Retina (tissue), 1 donor: ENCODE data around the gene FAM241B.

ENCODE experiments used
- DNase-seq: peaks from one replicate; pipeline ENCODE4 v3.0.0-alpha.2; 2016

FAM241B gene

DNA sequence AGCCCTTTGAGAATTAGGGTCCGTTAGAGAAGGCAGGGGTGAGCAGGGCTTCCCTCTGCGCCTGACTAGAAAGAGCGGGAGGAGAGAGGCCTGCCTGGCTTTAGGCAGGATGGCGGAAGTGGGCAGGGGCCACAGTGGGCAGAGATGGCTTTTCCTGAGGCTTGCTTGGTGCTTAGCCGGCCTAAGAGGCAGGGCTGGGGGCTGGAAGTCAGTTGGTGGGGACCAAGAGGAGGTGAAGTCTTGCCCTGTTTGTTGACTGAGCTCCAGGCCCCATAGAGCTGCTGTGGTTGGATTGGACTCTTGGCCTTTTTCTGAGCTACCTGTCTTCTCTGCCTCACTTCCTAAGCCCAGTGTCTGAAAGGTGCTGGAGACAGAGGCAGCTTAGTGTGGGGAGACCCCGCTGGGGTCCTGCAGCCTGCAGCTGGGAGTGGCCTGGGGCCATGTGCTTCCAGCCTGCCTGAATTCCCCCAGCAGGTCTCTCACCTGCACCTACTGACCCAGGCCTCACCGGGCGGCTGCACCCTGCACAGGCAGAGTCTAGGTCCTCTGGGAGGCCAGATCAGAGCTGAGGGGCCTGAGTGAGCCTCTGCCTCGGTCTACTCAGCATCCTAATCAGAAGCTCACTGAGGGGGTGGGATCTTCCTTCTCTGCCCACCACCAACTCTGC lies 4.8 kb downstream of the FAM241B start:
- no peak for DNase-seq

DNA sequence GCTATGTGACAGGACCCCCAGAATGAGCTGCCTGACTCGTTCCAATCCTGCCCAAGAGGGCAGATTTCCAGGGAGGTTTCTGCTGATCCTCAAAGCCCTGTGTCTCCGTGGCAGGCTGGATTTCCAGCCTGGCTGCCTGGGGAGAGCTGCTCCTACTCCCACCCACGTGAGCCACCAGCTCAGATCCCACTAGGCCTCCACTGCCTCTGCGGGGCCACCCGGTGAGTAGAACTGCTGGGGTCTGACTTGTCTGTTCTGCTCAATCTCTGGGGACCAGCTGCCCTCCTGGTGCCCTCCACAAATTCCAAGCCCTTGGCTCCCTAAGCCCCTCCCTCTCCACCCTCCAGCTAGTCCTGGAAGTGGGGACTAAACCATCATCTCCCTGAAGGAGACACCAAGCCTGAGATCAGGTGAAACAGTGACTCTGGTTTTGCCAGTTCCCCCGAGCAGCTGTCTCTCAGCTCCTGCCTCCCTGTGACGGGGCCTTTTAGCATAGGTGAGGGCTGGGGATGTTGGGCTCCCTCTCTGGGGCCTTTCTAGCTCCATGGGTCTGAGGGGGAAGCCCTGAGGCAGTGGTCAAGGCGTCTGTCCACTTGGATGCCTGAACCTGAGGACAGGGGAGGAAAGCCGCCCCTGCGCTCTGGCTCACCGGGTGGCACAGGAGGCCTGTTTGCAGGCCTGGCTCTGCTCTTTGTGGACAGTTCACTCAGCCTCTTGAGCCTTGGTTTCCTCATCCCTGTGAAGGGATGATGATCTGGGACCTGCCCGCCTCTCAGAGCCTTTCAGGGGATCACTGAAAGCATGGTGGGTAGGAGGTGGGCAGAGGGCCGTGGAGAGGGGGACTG lies 5.6 kb downstream of the FAM241B start:
- DNase-seq, result peak; percentile 4

DNA sequence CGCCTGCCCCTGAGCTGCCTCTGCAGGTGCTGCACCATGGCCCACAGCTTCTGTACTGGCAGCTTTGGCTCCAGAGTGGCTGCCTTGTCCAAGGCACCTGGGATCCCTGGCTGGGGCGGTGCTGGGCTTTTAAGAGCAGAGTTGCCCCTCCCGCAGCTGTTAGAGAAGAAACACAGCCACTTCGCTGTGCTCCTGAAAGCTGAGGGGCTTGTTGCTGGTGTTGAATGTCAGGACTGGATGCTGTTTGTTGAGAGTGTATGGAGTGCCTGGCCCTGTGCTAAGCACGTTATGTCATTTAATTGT lies 6.2 kb downstream of the FAM241B start:
- no peak for DNase-seq

DNA sequence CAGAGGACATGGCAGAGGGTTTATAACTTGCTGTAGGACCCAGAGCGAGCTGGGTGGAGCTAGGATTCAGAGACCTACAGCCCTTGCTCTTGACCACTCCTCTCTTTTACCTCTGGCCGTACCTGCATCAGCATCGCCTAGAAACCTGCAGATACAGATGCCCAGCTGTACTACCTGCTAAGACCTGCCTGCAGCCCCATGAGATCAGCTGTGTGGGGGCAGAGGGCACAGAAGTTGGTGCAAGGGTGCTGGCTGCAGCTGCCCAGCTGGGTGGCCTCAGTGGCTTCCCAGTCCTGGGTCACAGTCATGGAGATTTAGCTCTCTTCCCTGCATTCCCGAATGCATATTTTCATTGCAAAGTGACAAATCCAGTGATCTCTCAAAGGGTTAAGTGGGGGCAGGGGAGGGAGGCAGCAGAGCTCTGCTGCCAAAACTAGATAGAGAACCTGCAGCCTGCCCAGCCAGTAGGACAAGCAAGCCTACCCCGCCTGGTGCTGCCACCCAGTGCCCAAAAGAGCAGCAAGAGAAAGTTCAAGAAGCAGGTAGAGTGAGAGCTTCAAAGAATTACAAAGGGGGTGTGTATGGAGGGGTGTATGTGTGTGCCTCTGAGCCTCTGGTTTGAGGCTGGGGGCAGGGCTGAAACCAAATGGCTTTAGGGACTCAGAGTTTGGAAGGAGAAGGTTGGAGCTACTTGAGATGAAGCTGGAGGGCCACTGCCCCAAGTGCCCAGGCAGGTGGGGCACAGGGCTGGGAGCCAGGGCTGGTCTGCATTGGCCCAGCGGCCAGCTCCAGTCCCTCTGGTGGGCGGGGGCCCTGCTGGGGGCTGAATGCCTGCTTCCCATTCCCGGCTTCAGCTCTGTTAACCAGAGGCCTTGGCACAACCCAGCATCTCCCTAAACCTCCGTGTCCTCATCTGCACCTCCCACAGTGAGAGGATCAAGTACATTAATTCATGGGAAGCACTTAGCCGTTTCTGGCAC lies 6.9 kb downstream of the FAM241B start:
- DNase-seq, result peak; percentile 19

DNA sequence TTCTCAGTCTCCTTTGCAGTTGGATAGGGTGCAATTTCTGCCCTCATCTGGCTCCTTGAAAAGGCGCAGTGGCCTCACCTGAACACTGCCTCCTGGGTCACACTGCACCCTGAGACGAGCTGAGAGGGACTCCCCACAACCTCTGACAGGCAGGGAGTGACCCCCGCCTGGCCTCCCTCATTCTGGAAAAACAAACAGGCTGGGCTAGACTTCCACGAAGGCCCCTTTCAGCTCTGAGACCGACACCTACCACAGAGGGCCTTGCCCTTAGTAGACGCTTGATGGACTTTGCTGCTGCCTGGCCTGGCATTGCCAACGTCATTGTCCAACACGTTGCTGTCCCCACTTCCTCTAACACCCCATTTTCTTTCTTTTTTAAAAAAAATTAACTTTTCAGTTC lies 8.6 kb downstream of the FAM241B start:
- DNase-seq, result peak; percentile 6

DNA sequence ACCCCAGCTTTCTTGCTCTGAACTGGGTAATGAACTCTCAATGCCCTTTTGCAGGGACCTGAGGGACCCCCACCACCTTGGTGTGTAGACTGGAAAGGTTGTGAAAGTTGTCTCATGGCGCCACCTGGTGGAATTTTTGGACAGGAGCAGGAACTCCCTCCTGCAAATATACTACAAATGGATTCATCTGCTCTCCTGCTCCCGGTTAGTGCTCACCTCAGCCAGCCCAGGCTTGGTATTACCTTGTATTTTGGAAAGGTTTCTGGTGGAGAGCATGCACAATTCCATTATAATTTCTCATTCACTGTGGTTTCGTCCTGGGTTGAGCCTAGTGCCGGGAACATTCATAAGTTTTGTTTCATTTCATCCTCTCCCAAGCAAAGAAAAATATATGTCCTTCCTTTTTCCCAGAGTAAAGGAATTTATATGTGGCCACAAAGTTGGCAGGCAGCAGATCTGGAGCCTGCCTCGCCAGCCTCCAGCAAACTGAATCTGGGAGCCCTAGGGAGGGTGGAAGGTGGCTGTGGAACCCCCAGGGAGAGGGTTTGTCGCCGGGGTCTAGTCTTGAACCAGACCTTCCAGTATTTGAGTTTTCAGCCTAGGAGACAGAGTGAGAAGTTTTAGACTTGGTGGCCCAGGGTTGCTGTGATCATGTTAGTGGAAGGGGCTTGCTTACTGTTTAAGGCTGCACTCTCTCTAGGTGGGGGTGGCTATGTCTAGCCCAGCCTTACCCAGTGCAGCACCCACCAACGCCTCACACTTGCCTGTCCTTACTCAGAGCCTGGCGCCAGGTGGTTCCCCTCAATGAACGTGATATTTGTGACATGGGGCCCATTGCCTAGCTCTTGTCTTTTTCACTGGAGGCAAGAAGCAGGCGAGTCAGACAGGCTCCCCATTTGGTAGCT lies 9.5 kb downstream of the FAM241B start:
- DNase-seq, result peak; percentile 86

DNA sequence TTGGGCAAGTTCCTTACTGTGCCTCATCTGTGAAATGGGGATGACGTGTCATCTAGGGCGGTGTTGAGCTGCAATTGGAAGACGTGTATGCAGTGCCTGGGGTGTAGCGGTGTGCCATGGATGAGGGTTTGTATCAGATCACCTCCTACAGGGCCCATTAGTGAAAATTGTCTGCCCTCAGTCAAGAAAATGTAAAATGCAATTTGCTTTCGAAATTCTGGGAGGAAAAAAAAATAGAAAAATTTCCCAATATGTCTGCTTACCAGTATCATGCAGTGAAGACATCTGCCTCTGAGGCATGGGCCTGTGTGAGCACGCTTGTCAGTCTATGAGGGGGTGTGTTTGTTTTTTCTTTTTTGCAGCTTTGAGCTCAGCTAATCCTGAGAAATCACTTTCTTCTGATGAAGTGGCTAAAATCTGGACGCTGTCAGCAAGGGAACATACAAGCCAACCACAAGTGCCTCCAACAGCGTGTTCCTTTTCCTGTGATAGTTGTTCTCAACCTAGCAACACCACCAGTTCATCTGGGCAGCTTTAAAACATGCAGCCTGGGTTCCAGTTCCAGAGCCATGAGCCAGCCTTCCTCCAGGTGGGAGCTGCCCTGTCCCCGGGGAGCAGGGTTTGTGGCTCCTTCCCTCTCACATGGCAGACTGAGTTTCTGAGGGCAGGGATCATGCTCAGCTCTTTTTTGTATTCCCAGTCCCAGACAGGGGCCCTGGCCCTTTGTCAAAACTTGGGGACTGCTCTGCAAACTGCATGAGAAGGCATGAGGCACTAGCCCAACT lies 10.3 kb downstream of the FAM241B start:
- DNase-seq, result no peak

DNA sequence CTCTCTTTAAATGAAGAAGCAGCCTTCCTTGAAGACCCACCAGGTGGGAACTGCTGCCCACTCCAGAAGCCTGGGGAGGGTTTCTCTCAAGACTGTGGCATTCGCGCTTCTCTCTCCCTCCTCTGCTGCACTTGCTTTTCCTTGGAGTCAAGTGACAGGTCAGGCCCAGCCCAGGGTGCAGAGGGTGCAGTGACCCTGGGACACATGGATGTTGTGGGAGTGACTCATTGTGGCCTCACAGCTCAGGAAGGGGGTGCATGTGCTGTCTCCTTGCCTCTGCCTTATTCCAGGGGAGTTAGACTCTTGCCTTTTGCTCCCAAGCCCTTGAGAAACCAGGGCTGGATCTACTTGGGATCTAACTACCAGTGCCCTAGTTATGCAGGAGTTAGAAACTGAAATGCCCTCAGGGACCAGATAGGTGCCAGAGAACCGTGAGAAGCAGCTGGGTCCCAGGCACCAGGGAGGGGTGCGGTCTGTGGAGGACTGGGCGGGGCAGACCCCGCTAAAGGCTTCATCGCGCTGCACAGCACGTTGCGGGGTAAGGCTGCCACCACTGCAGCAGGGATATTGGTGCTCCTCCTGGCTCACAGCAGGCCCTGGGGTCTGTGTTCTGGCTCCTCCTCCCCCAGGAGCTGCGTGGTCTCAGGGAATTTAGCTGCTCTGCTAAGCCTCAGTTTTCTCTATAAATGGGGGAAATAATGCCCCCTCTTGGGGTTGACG lies 11.4 kb downstream of the FAM241B start:
- DNase-seq, result no peak

DNA sequence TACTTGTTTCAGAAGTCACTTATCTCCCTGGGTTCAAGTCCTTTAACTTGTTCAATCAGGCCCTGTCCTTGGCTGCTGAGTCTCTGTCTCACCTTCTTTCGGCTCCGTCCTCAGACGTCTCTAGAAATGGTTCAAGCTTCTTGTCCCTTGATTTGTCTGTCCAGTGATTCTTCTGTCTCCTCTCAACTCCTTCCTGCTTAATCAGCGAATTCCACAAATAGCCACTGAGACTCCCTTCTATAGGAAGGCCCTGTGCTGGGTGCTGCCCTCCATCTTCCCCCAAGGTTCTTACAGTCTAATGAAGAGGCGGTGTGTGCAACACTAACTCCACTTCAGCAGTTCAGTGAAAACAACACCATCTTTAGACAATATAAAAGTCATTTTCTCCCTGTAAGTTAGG lies 12.7 kb downstream of the FAM241B start:
- DNase-seq, result no peak

DNA sequence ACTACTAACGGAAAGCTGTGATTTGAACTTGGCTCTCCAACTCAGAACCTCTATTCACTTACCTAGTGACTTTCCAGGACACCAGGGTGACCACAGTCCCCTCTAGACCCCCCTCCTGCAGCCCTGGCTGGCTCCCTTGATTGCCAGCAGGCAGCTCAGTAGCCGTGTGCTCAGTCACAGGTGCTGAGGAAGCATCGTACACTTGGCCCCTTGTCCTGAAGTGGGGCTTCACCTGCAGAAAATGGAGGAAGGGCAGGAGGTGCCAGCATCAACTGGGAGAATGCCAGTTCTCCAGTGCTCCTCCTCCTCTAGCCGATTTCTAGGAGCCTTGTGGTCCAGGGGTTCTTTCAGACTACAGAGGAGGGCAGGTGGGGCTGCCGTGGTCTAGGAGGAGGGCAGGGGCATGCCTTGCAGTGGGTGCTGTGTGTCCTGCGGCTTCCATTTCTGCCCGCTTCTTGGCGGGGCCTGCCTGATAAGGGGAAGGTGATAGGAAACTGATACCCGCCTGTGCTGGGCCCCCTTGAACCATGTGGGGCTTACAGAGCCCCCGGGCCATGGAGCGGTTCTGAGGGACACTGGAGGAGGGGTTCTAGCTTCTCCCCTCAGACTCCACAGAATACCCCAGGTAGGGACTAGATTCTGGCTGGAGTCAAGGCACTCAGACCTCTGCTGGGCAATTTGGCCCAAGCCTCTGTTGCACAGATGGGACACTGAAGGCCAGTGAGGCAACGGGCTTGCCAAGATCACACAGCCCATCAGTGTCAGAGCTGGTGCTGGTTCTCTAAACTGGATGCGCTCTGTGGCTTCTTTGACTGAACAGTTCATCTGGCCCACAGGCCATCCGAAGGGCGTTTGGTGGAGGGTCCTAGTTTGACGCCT lies 14.0 kb downstream of the FAM241B start:
- no peak for DNase-seq

DNA sequence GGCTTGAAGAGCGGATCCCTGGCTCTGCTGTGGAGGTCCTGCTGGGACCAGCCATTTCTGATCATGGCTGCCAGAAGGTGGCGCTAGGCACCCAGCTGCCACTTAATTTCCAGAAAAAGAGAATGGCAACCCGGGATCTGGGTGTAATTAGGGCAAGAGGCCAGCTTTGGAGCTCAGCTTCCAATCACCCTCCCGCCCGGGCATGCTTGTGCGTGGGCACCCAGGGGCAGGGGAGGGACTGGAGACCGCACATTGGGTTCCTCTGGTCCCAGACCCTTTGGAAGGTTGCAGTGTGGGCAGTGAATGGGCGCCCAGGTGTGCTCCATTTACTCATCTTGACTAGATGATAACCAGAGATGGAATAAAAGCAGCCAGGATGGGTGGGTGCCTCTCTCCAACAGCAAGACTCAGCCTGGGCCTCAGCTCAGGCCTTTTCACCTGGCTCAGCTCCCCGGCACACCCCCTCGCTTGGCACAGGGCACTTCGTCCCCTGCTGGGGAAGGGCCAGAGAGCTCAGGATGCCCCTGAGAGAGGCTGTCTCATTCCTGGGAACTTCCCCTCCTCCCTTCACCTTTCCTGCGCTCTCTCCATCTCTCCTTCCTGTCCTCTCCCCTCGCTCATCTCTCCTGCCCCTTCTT lies 14.7 kb downstream of the FAM241B start:
- peak; percentile 95 for DNase-seq

DNA sequence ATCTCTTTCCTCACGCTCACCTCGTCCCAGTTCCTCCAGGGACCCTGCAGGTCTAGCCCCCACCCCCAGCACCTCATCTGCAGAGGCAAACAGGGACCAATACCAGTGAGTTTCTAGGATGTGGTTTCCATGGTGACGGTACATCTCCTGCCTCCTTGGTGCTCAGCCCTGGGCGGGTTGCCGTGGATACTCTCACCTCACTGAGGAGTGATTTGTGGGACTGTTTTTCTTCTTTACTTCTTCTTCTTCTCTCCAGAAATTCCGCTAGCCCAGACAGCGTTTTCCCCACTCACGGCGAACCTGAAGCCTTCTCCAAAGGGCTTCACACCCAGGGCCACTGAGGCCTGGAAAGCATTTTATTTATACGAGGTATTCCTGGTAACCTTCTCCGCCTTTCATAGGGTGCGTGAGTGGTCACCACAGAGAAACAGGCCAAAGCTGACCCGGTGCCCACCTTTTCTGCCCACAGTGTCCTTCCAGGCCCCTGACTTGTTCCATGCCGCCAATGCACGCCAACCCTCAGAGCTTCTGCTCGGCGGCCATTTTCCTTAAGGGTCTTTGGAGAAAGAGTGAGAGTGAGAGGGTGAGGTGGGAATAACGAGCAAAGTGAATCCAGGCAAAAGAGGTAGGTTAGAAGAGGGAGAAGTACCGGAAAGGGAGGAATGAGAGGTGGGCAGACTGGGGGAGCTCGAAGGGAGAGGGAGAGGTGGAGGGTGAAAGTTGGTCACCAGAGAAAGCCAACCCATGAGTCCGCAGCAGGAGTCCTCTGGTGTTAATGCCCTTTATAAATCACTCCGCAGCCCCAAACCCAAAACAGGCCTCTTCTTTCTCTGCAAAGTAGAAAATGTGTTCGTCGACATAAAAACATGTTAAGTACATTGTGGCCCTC lies 15.5 kb downstream of the FAM241B start:
- peak; percentile 88 for DNase-seq

DNA sequence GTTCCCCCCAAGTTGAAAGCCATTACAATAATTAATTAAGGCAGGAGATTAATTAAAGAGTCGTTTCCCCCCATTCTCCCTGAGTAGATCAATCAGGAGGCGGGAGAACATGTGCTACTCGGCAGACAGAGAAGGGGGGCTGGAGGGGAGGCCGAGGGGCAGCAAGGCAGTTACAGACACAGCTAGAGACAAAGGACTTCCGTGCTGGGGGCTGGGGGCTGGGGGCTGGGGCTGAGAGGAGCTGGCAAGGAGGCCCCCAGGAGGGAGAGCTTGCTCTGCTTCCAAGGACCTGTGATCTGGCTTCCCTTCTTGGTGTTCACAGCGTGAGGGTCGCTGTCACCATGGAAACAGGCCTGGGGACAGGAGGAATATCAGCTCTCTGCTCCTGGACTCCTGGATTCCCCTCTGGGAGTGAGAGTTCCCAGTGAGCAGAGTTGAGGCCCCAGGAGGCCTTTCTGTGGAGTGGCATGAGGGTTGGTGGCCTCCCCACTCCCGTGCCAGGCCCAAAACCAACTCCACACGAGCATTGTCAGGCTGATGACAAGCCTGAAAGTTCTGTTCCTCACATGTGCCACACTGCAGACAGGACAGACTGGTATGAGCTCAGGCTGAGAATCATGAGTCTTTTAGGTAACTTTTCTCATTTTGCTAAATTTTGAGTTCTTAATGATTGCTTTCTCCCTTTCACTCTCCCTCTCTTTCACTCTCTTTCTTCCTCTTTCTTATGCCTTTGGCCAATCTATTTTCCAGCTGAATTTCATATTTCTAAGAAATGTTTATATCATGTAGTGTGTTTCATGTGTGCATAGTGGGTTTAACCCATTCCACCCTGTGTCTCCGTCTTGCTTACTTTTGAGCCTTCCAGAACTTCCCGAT lies 16.4 kb downstream of the FAM241B start:
- peak; percentile 88 for DNase-seq

DNA sequence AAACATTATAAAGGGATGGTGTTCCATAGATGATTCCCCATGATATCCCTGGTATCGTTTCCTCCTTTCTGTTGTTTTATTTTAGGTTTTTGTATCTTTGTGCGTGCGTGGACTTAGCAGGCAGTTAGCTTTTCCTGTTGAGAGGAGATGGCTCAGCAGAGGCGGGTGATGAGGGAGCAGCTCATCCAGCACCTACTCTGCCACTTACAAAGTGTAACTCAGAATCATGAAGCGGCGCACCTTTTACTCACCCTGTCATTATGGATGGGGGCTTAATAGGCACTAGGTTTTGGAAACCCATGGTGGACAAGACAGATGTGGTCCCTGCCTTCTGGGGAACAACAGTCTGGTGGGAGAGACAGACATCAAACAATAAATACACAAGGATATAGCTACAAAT lies 17.1 kb downstream of the FAM241B start:
- DNase-seq, result peak; percentile 52

DNA sequence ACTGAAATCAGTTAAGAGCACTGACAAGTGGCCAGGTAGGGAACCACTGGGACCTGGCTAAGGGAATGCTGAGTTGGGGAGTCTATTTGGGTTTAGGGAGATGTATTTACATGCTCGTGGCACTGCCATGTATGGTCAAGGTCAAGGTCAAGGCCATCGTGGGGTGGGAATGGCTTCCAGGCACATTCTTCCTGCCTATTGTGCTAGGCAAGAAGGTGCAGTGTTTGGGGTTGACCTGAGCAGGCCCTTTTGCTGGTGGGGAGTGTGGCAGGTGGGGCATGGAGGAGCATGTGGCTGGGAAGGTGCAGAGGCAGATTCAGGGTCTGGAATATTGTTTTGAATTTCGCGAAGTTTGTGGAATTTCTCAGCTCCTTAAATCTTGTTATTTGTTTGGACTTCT lies 17.8 kb downstream of the FAM241B start:
- no peak for DNase-seq

DNA sequence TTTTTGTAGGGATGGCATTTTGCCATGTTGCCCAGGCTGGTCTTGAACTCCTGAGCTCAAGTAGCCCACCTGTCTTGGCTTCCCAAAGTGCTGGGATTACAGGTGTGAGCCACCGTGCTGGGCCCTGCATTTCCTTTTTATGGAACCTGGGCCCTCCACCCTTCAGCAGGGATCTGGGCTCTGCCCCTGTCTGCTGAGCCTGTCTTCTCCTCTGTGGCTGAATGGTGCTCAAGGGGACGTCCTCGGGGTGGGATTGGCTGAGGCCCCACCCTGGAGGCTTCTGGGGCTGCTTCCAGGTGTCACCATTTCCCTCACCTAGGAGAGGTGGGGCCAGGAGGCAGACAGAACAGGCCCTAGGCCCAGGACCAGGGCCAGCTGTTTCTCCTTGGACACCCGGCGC lies 18.4 kb downstream of the FAM241B start:
- DNase-seq, result peak; percentile 9
